Calu3 (cell line): ENCODE measurements around the gene RCOR1. TPM values are rescaled to one million over a fixed set of nuclear protein-coding genes. Genes with fewer than 3 reads are reported as not detected.

Experiments
- Bru-seq: library from RNA; stranded (reverse); fragments of 400-500 nt; gene quantifications from one replicate; lab custom pipeline; 2021; lab: Mats Ljungman, UMichigan
- BruChase-seq, 2 experiments: library from RNA; stranded (reverse); fragments of 400-500 nt; gene quantifications; one replicate each; lab custom pipeline; 2021; lab: Mats Ljungman, UMichigan
- BruUV-seq: library from RNA; stranded (reverse); fragments of 400-500 nt; replicated peaks from 2 replicates; lab custom pipeline; 2021; lab: Mats Ljungman, UMichigan
- CTCF ChIA-PET: fragments of 300-600 bp; sonication (Branson Sonifier 250); formaldehyde crosslinking; loops from one replicate; lab custom pipeline; 2022; ENCODE audit warnings: antibody characterized with exemption; lab: Charles Lee
- DNase-seq: peaks from one replicate; pipeline ENCODE4 v3.0.0; 2022
- H3K27ac Mint-ChIP-seq: one replicate; pipeline ENCODE4 v1.8.0; 2022; ENCODE audit warnings: mixed read lengths; ENCODE audit not compliant: unreplicated experiment
- H3K27me3 Mint-ChIP-seq: one replicate; pipeline ENCODE4 v1.8.0; 2022; ENCODE audit warnings: mixed read lengths; ENCODE audit not compliant: unreplicated experiment
- H3K36me3 Mint-ChIP-seq: one replicate; pipeline ENCODE4 v1.8.0; 2022; ENCODE audit warnings: mild to moderate bottlenecking, moderate library complexity, mixed read lengths; ENCODE audit not compliant: insufficient read depth, unreplicated experiment
- H3K4me1 Mint-ChIP-seq: one replicate; pipeline ENCODE4 v1.8.0; 2022; ENCODE audit warnings: mild to moderate bottlenecking, low read depth, mixed read lengths; ENCODE audit not compliant: unreplicated experiment
- H3K4me3 Mint-ChIP-seq: one replicate; pipeline ENCODE4 v1.8.0; 2022; ENCODE audit warnings: mild to moderate bottlenecking, low read depth, moderate library complexity, mixed read lengths; ENCODE audit not compliant: unreplicated experiment
- H3K9me3 Mint-ChIP-seq: one replicate; pipeline ENCODE4 v1.8.0; 2022; ENCODE audit warnings: low read depth, mixed read lengths; ENCODE audit not compliant: unreplicated experiment
- CTCF ChIP-seq: fragments of 200-600 bp; IDR thresholded peaks from one replicate; pipeline ENCODE4 v1.8.0; 2022; ENCODE audit warnings: antibody characterized with exemption; ENCODE audit not compliant: unreplicated experiment
- intact Hi-C: fragments of 100-400 bp; cut with micrococcal nuclease; formaldehyde crosslinking; loops from one replicate; pipeline ENCODE4 v1.10.0; 2022; ENCODE audit not compliant: unreplicated experiment
- long read RNA-seq: library from polyadenylated mRNA; stranded (forward); transcript quantifications from one replicate; pipeline ENCODE4 v2.0.0, GENCODE V29; 2022
- total RNA-seq: library from RNA; stranded (reverse); gene quantifications from 2 replicates; pipeline ENCODE4 v1.2.3, GENCODE V29; 2022

RCOR1 gene
- total RNA-seq (27.2 and 28.6 TPM in 2 replicates), Bru-seq, nascent RNA (percentile 83 among the genes with signal in this experiment), BruChase-seq, experiment 1, labeled RNA remaining after a 6-hour chase (percentile 82 among the genes with signal in this experiment), BruChase-seq, experiment 2, labeled RNA remaining after a 2-hour chase (percentile 84 among the genes with signal in this experiment)
- long read RNA-seq, full-length matches to known transcripts = 5 of 18 reads
- long read RNA-seq, partial matches to known transcripts = 2 of 18 reads
- long read RNA-seq, other reads (novel, unspliced or antisense) = 11 of 18 reads

DNA sequence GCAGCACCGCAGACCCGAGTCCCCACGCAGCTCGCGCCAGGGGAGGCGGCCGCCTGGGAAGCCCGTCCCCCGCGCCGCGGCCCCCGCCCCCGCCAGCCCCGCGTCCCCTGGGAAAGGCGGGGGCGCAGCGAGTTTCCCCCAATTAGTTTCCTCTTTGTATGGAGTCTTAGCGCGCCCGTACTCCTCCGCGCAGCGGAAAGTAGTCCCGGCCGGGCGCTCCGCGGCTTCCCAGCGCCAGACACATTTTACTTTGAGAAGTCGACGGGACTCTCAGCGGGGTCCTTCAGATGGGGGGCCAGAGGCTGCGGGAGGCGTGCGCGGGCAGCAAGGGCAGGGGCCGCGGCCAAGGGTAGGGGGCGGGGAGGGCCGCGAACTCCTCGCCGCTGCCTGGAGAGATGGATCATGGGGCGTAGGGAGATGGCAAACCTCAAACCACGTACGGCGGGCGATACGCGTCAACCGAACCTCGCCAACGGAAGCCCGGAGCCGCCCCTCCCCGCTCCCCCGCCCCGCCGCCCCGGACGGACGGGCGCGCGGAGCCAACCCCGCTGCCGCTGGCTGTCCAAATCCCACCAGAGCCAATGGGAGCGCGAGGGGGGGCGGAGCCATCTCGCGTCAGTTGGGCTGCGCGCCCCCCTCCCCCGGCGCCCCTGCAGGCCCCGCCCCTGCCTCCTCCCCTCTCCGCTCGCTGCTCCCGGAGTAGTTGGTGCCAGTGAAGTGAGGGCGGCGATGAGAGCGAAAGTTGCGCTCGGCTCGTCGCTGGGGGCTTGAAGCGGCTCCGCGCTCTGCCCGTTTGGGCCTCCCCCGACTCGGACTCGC lies at the start of gene RCOR1:
Gene RCOR1, plus strand, starts transcription at position 706 of the 819 bp plus-strand sequence. CDS start 238 bp downstream, outside the sequence.
- H3K27me3 Mint-ChIP-seq = no peaks in the 10 kb centered on the region
- intact Hi-C loops = loop anchor here (2.0 to 5.0 kb wide), 2 partner anchors 67 to 100 kb away; no protein-coding TSS in a partner anchor
- BruUV-seq = no TSS peak
- TF ChIP-seq CTCF = no peak
- peaks cover 30% of the 10 kb centered on the region for H3K4me1 Mint-ChIP-seq
- DNase-seq = peak; percentile 98
- peak within 1 kb of the TSS; percentile 86 for H3K27ac Mint-ChIP-seq
- peaks cover 36% of the 10 kb centered on the region for H3K36me3 Mint-ChIP-seq
- no peaks in the 10 kb centered on the region for H3K9me3 Mint-ChIP-seq
- CTCF ChIA-PET = no interaction called here
- peak within 1 kb of the TSS; percentile 85 for H3K4me3 Mint-ChIP-seq

DNA sequence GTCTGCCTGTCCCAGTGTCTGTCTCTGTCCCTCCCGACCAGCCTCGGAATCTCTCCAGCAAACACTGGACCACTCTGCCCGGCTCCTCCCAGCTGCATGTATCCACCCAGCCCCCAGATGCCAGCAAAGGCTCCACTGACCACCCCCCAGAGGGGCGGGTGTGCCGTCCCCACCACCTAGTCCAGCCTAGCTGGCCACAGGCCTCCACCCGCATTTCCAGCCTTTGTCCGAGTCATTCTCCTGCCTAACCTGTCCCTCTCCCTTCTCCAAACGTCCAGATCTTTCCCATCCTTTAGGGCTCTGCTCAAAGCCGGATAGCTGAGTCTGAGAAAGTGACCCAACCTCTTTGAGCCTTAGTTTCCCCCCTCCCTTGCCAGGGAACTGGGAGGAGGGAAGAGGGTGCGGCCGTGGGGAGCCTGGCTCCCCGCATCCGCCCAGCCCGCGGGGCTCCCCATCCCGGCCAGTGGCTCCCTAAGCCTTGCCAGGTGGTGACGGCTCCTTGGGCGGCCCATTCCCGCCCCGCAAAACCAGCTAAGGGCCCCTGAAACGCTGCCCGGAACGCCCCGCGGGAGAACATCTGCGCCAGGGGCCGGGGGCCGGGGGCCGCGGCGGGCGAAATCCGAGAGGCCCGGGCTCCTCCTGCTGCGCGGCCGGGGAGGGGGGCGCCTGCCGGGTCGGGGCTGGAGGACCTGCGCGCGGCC lies 48.3 kb upstream of the RCOR1 start:
- no peak overlapping the region for H3K4me3 Mint-ChIP-seq
- no peak for TF ChIP-seq CTCF
- no peaks in the 10 kb centered on the region for H3K4me1 Mint-ChIP-seq
- no peak overlapping the region for H3K27ac Mint-ChIP-seq
- intact Hi-C loops = no loop called here
- peaks cover 40% of the 10 kb centered on the region for H3K27me3 Mint-ChIP-seq
- CTCF ChIA-PET = no interaction called here
- no peaks in the 10 kb centered on the region for H3K9me3 Mint-ChIP-seq
- no peak for DNase-seq
- no TSS peak for BruUV-seq
- H3K36me3 Mint-ChIP-seq = peaks cover 4% of the 10 kb centered on the region

DNA sequence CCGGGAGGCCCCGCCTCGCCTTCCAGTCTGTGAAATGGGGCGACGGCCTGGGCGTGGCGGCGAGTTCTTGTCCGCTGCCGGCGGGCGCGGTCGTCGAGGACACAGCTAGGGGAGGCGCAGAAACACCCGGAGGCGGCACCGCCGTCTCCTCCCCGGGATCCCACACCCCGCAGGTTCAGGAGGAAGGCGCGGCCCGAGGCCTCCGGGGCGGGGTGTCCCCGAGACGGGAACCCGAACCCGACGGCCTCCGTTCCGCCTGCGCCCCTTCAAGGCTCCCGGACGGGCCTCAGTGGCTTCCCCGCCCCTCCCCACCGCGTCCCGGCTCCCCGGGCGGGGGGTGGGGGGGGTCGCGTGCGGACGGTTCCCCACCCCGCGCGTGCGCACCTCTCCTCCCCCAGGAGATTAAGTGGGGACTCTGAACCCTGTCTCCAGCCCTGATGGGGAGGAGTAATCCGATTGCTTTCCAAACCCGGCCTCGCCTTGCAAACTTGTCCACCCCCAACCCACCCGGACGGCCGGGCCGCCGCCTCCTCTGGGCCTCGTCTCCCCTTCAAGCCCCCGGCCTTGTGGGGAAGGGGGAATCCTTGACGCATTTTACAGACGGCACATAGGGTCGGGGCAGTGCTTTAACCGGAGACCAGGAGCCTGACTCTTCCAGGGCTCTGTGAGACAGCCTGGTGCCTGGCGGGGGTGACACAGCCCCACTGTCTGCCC lies 47.5 kb upstream of the RCOR1 start:
- no peak for TF ChIP-seq CTCF
- CTCF ChIA-PET = interaction anchor here (0.6 kb wide), 1 partner anchor 29 kb away, joined by 3 read pairs; no protein-coding TSS in a partner anchor
- H3K4me1 Mint-ChIP-seq = no peaks in the 10 kb centered on the region
- no peak overlapping the region for H3K27ac Mint-ChIP-seq
- no peaks in the 10 kb centered on the region for H3K9me3 Mint-ChIP-seq
- no TSS peak for BruUV-seq
- no peak for DNase-seq
- intact Hi-C loops = no loop called here
- peaks cover 4% of the 10 kb centered on the region for H3K36me3 Mint-ChIP-seq
- peak overlapping the region; percentile 41 for H3K4me3 Mint-ChIP-seq
- H3K27me3 Mint-ChIP-seq = peaks cover 40% of the 10 kb centered on the region
